ENCODE measurements around the gene CARMIL1.

DNA sequence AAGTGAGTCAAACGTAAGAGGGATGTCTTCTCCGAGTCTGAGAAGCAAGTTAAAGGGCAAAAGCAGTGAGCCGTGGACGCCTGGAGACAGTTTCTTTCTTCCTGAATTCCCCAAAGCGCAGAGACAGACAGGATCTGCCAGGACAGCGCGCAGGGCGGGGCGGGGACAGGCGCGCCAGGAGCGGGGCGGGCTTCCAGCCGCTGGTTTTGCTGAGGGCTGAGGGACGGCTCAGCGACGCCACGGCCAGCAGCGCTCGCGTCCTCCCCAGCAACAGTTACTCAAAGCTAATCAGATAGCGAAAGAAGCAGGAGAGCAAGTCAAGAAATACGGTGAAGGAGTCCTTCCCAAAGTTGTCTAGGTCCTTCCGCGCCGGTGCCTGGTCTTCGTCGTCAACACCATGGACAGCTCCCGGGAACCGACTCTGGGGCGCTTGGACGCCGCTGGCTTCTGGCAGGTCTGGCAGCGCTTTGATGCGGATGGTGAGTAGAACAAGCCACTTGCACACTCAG, 372.9 kb downstream of the CARMIL1 start, which contains the start of gene SCGN:
- TF ChIP-seq, protein P1, sequence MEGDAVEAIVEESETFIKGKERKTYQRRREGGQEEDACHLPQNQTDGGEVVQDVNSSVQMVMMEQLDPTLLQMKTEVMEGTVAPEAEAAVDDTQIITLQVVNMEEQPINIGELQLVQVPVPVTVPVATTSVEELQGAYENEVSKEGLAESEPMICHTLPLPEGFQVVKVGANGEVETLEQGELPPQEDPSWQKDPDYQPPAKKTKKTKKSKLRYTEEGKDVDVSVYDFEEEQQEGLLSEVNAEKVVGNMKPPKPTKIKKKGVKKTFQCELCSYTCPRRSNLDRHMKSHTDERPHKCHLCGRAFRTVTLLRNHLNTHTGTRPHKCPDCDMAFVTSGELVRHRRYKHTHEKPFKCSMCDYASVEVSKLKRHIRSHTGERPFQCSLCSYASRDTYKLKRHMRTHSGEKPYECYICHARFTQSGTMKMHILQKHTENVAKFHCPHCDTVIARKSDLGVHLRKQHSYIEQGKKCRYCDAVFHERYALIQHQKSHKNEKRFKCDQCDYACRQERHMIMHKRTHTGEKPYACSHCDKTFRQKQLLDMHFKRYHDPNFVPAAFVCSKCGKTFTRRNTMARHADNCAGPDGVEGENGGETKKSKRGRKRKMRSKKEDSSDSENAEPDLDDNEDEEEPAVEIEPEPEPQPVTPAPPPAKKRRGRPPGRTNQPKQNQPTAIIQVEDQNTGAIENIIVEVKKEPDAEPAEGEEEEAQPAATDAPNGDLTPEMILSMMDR (tag by site-specific recombination; IDR thresholded peaks at IDR 0.05): no peak
- TF ChIP-seq ZFHX2 (tag by site-specific recombination; conservative IDR thresholded peaks at IDR 0.05) (no peak), ZNF274 (IDR thresholded peaks at IDR 0.05; ENCODE audit: low read length) (no peak), ZNF274 (tag by site-specific recombination; IDR thresholded peaks at IDR 0.05; ENCODE audit: borderline replicate concordance) (no peak), ZNF211 (tag by site-specific recombination; IDR thresholded peaks at IDR 0.05; ENCODE audit: low read depth) (no peak), MYNN (tag by site-specific recombination; IDR thresholded peaks at IDR 0.05; ENCODE audit: borderline replicate concordance) (no peak), ZNF561 (tag by site-specific recombination; IDR thresholded peaks at IDR 0.05; ENCODE audit: borderline replicate concordance) (no peak), WT1 (tag by site-specific recombination; IDR thresholded peaks at IDR 0.05) (no peak), ZNF311 (tag by site-specific recombination; IDR thresholded peaks at IDR 0.05; ENCODE audit: borderline replicate concordance) (no peak), SCRT1 (tag by site-specific recombination; IDR thresholded peaks at IDR 0.05; ENCODE audit: borderline replicate concordance) (no peak), ZNF76 (tag by site-specific recombination; IDR thresholded peaks at IDR 0.05; ENCODE audit: borderline replicate concordance, low read depth) (no peak), KLF10 (tag by site-specific recombination; IDR thresholded peaks at IDR 0.05) (no peak), ZNF391 (tag by site-specific recombination; IDR thresholded peaks at IDR 0.05; ENCODE audit: borderline replicate concordance, low read depth) (no peak)
- TF ChIP-seq, protein P2, sequence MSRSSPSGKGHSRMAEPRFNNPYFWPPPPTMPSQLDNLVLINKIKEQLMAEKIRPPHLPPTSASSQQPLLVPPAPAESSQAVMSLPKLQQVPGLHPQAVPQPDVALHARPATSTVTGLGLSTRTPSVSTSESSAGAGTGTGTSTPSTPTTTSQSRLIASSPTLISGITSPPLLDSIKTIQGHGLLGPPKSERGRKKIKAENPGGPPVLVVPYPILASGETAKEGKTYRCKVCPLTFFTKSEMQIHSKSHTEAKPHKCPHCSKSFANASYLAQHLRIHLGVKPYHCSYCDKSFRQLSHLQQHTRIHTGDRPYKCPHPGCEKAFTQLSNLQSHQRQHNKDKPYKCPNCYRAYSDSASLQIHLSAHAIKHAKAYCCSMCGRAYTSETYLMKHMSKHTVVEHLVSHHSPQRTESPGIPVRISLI (tag by site-specific recombination; IDR thresholded peaks at IDR 0.05): no peak
